Raji (cell line): ENCODE measurements around the gene SERPINE2.
A peak's percentile ranks its signal among the peaks of the same experiment; 100 is the strongest.

ENCODE experiments used
- POLR2A ChIP-seq: IDR thresholded peaks from 2 replicates; pipeline ENCODE4 v1.6.1; 2011; ENCODE audit warnings: low read depth, low read length, control low read depth; ENCODE audit not compliant: insufficient read depth

The SERPINE2 gene

GRCh38 chr2:223944703-223945531, 94.2 kb downstream of the SERPINE2 start, which contains the start of gene WDFY1:
Gene WDFY1, minus strand, starts transcription at chr2:223945335. Its CDS starts 51 bp downstream, at chr2:223945284.
- peak; percentile 84 for TF ChIP-seq POLR2A

- no peak for TF ChIP-seq POLR2A
Observed at GRCh38 chr2:223944166-223944702, 94.9 kb downstream of the SERPINE2 start.

DNA sequence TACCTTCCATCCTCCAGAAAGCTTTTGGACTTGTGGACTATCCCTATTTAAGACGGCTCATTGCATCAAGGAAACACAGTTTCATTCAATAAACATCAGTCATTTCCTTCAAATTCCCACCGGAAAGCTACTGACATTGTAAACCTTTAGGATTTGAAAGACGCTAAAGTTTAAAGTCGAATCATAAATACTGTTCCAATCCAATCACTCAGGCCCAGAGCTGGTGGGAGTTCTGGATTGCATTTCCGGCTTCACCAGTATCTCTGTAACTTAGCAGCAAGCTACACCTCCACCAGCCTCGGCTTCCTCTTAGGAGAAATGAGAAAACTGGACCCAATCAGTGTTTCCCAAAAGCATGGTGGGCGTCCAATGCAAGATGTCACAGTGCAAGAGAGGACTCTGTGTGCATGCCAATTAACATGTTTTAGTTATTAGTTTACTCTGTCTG, 95.5 kb downstream of the SERPINE2 start:
- TF ChIP-seq POLR2A, result no peak

- no peak for TF ChIP-seq POLR2A
Observed at GRCh38 chr2:223943135-223943534, 96.0 kb downstream of the SERPINE2 start.

- TF ChIP-seq POLR2A, result no peak
Observed at GRCh38 chr2:223941579-223942277, 97.4 kb downstream of the SERPINE2 start.

- no peak for TF ChIP-seq POLR2A
Observed at GRCh38 chr2:223937535-223937934, 101.6 kb downstream of the SERPINE2 start.

- TF ChIP-seq POLR2A, result no peak
Observed at GRCh38 chr2:223936862-223937326, 102.2 kb downstream of the SERPINE2 start.

GRCh38 chr2:223935459-223936125, 103.5 kb downstream of the SERPINE2 start:
- TF ChIP-seq POLR2A, result no peak

DNA sequence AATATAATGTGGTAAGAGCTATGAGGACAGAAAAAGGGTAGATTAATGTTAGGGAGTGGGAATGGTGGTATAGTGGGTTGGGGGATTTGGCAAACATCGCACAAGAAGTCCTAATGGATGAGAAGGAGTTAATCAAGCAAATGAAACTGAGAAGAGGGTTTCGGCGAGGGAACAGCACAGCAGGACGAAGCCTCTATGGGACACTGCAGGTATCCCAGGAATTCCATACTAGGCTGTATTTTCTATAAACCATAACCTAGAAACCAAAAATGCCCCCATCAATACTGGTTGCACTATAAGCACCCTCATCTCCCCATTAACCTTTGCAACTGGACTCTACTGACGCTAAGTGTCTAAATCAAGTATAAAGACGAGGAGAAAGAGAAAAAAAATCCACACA, 104.2 kb downstream of the SERPINE2 start:
- TF ChIP-seq POLR2A, result no peak

GRCh38 chr2:223932816-223933800, 106.0 kb downstream of the SERPINE2 start:
- no peak for TF ChIP-seq POLR2A

GRCh38 chr2:223930103-223930976, 108.7 kb downstream of the SERPINE2 start:
- no peak for TF ChIP-seq POLR2A

GRCh38 chr2:223929571-223930102, 109.4 kb downstream of the SERPINE2 start:
- TF ChIP-seq POLR2A, result no peak
